ENCODE results near the gene TUBB8B. TPM values are rescaled to one million over a fixed set of nuclear protein-coding genes. Genes with fewer than 3 reads are reported as not detected.
"Not testable (repeated sequence)": the region's sequence is repeated elsewhere in the genome, so short reads cannot be mapped to it uniquely, and the experiment has no call there.

The TUBB8B gene
- total RNA-seq = not detected

- ATAC-seq; DNase-seq (ENCODE audit: low spot score); intact Hi-C loops (cut with DNase I): not testable (repeated sequence)
Measured at GRCh38 chr18:49176-49665, at the start of gene TUBB8B. TUBB8B (minus strand) TSS chr18:49615; CDS start chr18:49557, 58 bp downstream.

DNA sequence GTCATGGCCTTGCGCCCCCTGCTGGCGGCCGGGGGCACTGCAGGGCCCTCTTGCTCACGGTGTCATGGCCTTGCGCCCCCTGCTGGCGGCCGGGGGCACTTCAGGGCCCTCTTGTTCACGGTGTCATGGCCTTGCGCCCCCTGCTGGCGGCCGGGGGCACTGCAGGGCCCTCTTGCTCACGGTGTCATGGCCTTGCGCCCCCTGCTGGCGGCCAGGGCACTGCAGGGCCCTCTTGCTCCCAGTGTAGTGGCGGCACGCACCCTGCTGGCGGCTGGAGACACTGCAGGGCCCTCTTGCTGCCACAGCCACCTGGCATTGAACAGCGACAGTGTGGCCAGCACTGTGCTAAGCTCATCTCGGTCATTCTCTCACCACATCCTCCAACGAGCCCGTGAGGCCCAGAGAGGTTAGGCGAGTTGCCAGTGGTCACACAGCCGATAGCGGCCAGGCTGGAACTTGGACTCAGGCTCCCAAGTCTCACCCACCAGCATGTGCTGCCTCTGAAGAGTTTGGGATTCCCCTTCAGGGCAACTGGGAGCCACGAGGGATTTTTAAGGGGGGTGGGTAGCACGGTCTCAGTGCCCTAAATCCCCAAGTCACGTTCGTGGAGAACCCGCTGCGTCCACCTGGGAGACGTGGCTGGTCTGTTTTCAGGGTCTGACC lies 48.0 kb upstream of the TUBB8B start:
- ATAC-seq; DNase-seq (ENCODE audit: low spot score); intact Hi-C loops (cut with DNase I): not testable (repeated sequence)

DNA sequence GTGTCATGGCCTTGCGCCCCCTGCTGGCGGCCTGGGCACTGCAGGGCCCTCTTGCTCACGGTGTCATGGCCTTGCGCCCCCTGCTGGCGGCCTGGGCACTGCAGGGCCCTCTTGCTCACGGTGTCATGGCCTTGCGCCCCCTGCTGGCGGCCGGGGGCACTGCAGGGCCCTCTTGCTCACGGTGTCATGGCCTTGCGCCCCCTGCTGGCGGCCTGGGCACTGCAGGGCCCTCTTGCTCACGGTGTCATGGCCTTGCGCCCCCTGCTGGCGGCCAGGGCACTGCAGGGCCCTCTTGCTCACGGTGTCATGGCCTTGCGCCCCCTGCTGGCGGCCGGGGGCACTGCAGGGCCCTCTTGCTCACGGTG lies 47.3 kb upstream of the TUBB8B start:
- intact Hi-C loops (cut with DNase I); ATAC-seq; DNase-seq (ENCODE audit: low spot score): not testable (repeated sequence)

DNA sequence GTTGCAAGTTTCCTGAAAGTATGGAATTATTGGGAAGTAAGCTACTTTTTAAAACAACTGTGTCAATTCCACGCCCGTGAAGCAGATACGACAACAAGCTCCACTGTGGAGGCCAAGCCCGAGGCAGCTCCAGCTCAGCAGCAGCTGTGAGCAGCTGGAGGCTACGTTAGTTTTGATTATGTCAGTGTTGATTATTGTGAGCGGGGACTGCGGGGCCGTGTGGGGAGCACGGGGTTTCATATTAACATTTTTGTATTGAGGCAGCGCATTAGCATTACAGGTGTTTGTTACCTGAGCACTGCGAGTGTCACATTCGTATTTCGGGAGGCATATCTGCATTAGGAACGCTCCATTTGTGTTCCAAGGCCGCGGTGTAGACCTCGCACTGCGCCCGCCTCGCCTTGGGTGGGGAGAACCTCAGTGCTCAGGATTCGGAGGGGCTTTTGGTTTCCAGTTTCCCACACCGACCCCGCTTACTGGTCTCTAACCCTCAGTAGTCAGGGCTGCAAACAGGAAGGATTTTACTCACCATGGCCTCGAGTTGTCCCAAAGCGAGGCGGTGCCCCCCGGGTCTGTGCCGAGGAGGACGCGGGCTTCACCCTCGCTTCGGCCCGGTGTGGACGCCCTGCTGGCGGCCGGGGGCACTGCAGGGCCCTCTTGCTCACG lies 46.8 kb upstream of the TUBB8B start:
- intact Hi-C loops (cut with DNase I); DNase-seq (ENCODE audit: low spot score); ATAC-seq: not testable (repeated sequence)

- ATAC-seq; intact Hi-C loops (cut with DNase I); DNase-seq (ENCODE audit: low spot score): not testable (repeated sequence)
Measured at GRCh38 chr18:95580-95979, 46.2 kb upstream of the TUBB8B start.

GRCh38 chr18:93897-94408 lies 44.5 kb upstream of the TUBB8B start:
- ATAC-seq; intact Hi-C loops (cut with DNase I); DNase-seq (ENCODE audit: low spot score): not testable (repeated sequence)

DNA sequence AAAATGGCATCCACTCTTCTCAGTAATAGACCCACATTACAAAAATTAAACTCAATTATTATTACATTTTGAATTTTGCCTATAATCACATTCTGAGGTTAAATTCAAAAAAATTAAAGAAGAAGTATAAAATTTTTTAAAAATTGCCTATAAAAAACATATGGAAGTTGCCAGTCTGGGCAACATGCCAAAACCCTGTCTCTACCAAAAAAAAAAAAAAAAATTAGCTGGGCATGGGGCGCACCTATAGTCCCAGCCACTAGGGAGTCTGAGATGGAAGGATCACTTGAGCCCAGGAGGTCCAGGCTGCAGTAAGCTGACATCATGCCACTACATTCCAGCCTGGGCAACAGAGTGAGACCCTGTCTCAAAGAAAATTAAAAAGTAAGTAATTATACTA lies 42.1 kb upstream of the TUBB8B start:
- ATAC-seq; DNase-seq (ENCODE audit: low spot score); intact Hi-C loops (cut with DNase I): not testable (repeated sequence)

- DNase-seq (ENCODE audit: low spot score); intact Hi-C loops (cut with DNase I); ATAC-seq: not testable (repeated sequence)
Measured at GRCh38 chr18:90396-91193, 41.2 kb upstream of the TUBB8B start.

GRCh38 chr18:89124-89523 lies 39.7 kb upstream of the TUBB8B start:
- ATAC-seq; DNase-seq (ENCODE audit: low spot score); intact Hi-C loops (cut with DNase I): not testable (repeated sequence)

DNA sequence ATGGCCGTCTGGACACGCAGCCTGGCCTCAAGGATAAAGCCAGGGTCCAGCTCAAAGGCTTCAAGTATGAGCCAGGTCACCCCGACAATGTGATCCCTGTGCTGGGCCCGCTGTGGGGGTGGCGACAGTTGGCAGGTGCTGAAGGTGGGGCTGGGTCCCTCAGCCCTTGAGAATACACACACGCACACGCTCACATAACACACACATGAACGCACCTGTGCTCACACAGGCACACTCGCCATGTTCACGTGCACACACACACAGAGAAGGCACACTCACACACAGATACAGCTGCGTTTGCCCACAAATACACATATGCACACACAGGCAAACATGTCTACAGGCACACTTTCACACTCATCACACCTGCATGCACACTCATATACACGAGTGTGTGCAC lies 35.4 kb upstream of the TUBB8B start:
- ATAC-seq; DNase-seq (ENCODE audit: low spot score); intact Hi-C loops (cut with DNase I): not testable (repeated sequence)

DNA sequence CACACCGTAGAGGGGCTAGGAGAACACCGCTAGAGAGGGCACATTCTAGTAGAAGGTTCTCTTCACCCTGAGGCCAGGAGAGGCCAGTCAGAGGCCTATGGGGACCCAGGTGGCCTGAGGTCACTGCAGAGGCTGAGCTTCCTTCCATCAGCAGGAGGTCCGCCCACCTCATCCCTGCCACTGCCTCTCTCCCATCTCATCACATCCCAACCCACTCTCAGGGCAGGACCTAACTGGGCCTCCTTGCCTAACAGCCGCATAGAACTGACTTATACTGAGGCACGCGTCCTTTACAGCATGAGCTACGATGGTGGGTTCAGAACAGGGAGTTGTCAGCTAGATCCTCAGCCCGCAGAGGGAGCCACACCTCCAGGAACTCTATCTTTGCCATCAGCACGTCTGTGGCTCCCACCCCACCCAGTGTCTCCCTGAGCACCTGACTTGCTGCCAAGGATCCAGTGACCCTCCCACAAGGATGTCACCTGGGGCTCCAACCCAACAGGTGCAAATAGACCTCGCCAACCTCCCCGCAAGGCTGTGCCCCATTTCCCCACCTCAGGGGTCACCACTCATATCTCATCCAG lies 33.3 kb upstream of the TUBB8B start:
- ATAC-seq; intact Hi-C loops (cut with DNase I): not testable (repeated sequence)

DNA sequence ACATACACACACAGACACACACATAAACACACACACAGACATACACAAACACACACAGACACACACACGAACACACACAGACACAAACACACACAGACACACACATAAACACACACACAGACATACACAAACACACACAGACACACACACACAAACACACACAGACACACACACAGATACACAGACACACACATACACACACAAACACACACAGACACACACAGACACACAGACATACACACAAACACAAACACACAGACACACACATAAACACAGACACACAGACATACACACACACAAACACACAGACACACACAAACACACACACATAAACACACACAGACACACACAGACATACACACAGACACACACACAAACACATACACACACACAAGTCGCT lies 31.5 kb upstream of the TUBB8B start:
- intact Hi-C loops (cut with DNase I); ATAC-seq; DNase-seq (ENCODE audit: low spot score): not testable (repeated sequence)

More for the DNA sequence above, 33.3 kb upstream of the TUBB8B start:
- DNase-seq (ENCODE audit: low spot score) = not testable (repeated sequence)

GRCh38 chr18:80202-80601 lies 30.8 kb upstream of the TUBB8B start:
- intact Hi-C loops (cut with DNase I); DNase-seq (ENCODE audit: low spot score); ATAC-seq: not testable (repeated sequence)

DNA sequence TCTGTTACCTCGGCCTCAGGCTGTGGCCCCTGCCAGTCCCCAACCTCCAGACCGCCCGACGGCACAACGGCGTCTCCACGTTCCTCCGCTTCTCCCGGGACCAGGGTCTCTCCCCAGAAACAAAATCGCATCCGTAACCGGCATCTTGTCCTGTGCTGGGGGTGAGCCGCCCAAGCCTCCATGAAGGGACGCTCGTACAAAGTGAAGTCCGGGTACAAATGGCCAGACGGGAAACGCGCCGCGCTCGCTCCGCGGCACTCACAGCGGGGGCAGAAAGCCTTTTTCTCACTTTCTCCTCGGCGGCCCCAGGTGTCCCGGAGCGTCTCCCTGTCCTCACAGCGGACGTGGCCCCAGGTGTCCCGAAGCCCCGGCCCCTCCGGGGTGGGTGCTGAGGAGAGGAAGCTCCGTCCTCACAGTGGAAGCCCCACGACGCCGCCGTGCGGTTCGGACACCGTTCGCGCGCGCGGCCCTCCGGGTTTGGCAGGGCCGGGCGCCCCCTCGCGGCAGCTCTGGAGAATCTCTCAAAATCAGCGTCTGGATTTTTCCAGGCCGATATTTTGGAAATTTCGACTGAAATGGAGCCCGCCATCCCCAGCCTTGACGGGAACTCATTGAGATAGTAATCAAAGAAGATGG lies 26.2 kb upstream of the TUBB8B start:
- intact Hi-C loops (cut with DNase I); DNase-seq (ENCODE audit: low spot score); ATAC-seq: not testable (repeated sequence)

- ATAC-seq; intact Hi-C loops (cut with DNase I); DNase-seq (ENCODE audit: low spot score): not testable (repeated sequence)
Measured at GRCh38 chr18:73181-73777, 23.9 kb upstream of the TUBB8B start.

DNA sequence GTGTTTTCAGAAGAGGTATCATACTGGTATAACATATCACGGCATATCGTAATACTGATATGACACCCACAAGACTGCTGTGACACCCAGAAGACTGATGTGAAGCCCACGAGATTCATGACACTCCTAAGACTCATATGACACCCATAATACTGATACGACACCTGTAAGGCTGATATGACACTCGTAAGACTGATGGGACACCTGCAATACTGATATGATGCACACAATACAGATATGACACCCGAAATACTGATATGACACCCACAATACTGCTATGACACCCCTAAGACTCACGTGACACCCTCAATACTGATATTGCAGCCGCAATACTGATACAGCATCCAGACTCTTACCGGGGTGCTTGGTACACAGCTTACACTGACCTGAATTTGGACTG lies 18.3 kb upstream of the TUBB8B start:
- intact Hi-C loops (cut with DNase I); ATAC-seq; DNase-seq (ENCODE audit: low spot score): not testable (repeated sequence)

DNA sequence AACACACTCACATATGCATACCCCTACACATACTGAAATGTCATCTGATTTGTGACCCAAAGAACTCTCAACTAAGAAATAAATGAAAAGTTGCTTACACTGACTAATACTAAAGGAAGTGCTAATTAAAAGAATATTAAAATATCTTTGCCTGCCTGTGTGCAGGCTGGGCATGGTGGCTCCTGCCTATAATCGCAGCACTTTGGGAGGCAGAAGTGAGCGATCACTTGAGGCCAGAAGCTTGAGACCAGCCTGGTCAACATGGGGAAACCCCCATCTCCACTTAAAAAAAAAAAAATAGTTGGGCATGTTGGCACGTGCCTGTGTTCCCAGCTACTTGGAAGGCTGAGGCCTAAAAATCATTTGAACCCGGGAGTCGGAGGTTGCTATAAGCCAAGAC lies 14.9 kb upstream of the TUBB8B start:
- ATAC-seq; intact Hi-C loops (cut with DNase I); DNase-seq (ENCODE audit: low spot score): not testable (repeated sequence)

DNA sequence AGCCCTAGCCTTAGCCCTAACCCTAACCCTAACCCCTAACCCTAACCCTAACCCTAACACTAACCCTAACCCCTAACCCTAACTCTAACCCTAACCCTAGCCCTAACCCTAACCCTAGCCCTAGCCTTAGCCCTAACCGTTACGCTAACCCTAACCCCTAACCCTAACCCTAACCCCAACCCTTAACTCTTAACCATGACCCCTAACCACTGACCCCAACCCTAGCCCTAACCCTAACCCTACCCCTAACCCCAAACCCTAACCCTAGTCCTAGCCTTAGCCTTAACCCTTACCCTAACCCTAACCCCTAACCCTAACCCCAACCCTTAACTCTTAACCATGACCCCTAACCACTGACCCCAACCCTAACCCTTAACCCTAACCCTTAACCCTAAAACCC lies 14.2 kb upstream of the TUBB8B start:
- DNase-seq (ENCODE audit: low spot score); ATAC-seq; intact Hi-C loops (cut with DNase I): not testable (repeated sequence)

All from sciatic nerve (tissue), 2 donors.